Jurkat, Clone E6-1 (cell line): ENCODE data around the gene FANCE.
A peak's percentile ranks its signal among the peaks of the same experiment; 100 is the strongest.

ENCODE experiments used
- DNase-seq: peaks from one replicate; pipeline ENCODE4 v3.0.0-alpha.2; 2011; ENCODE audit warnings: low read depth, low spot score
- H3K4me3 ChIP-seq: 2 replicates; pipeline ENCODE4 v1.5.1; 2011; ENCODE audit warnings: mild to moderate bottlenecking, low read length, control low read depth, moderate library complexity

Gene FANCE

GRCh38 chr6:35454391-35455110, 2.4 kb downstream of the FANCE start:
- no peak for DNase-seq
- H3K4me3 ChIP-seq = no peak overlapping the region

- no peak overlapping the region for H3K4me3 ChIP-seq
- DNase-seq = no peak
Measured at GRCh38 chr6:35457907-35458306, 5.8 kb downstream of the FANCE start.

DNA sequence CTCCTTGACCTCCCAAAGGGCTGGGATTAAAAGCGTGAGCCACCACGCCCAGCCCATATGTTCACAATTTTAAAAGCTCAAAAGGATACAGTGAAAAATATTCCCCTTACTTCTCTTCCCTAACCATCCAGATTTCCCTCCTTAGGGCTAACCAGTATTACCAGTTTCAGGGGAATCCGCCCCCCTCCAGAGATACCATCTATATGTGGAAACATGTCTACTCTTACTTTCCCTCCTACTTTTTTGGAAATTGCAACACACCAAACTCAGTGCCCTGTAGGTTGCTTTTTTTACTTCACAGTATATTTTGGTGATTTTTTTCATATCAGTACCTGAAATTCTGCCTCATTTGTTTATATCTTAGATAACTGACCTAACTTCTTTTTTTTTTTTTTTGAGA, 9.1 kb downstream of the FANCE start:
- DNase-seq = no peak
- H3K4me3 ChIP-seq = no peak overlapping the region

DNA sequence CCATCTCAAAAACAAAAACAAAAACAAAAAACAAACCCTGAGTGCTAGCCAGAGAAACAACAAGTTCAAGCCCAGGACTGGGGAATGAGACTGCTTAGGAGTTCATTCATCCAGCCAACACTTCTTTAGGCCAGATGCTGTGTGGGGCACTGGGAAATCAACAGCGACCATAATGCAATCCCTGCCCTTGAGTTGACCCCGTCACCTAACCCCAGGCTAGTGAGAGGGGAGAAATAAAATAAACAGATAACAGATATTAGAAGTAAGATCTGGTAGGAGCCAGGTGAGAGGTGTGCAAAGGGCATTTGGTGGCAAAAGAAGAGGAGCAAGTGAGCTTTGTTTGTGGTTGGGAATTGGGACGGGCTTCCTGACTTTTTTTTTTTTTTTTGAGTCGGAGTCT, 11.2 kb downstream of the FANCE start:
- no peak for DNase-seq
- H3K4me3 ChIP-seq = no peak overlapping the region

GRCh38 chr6:35465646-35466045, 13.5 kb downstream of the FANCE start:
- H3K4me3 ChIP-seq = no peak overlapping the region
- DNase-seq = no peak

DNA sequence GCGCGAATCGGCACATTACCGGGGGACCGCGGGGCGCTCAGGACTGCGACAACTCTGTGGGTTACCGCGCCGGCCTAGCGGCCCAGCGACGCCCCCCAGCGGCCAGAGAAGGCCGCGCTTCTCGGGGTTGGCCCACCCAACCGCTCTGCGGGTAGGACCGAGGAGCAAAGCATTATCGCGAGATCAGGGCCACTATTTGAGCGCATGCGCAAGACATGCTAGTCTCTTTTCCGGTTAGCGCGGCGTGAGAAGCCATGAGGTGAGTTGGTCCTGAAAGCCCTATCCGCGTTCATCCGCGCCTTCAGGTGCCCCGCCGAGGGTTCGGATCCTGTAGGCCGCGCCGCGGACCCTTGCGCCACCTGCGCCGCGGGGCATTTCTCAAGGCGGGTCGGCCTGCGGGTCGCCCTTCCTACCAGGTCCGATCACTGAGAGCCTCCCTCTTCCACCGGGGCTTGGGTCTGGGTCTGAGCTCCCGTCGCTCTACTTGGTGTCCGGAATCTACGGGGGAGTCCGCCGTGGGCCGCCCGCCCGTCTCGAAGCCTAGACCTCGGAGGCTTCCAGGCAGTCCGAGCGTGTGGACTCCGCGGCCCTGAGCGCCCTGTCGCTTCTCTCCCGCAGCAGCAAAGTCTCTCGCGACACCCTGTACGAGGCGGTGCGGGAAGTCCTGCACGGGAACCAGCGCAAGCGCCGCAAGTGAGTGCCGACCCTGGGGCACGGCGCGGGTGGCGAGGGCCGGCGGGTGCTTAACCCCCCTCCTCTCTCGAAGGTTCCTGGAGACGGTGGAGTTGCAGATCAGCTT, 16.2 kb downstream of the FANCE start, which contains the start of gene RPL10A:
TSS of gene RPL10A (plus strand) at position 221 of the 799 bp plus-strand sequence. CDS start at position 255, 34 bp downstream.
- H3K4me3 ChIP-seq = peak within 1 kb of the TSS; percentile 94
- peak; percentile 98 for DNase-seq

DNA sequence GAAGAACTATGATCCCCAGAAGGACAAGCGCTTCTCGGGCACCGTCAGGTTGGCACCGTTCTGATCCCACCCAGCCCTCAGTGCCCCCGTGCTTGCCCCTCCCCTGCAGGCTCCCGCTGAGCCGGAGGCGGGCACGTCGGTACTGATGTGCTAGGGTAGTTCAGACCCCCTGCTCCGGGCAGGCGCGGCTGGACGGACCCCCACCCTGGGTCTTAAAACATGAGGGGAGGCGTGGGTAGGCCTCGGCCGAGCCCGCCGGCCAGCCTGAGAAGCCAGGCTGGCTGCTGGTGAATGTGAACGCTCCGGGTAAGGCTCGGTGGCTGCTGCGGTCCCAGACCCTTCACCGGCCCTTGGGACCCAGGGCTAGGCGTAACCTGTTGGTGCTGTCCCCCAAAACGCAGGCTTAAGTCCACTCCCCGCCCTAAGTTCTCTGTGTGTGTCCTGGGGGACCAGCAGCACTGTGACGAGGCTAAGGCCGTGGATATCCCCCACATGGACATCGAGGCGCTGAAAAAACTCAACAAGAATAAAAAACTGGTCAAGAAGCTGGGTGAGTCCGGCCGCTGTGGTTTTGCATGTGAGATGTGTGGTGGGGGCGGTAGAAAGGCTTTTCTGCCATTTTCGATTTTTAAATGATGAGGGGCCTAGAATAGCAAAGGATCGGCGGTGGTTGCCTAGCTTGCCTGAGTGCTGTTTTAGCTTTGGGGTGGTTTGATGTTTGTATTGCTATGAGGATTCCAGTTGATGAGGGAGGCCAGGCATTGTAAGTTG, 17.0 kb downstream of the FANCE start:
- DNase-seq = no peak

GRCh38 chr6:35469751-35470662, 17.9 kb downstream of the FANCE start:
- no peak for DNase-seq
- peak overlapping the region; percentile 94 for H3K4me3 ChIP-seq

More for the DNA sequence above, 17.0 kb downstream of the FANCE start:
- peak overlapping the region; percentile 94 for H3K4me3 ChIP-seq

DNA sequence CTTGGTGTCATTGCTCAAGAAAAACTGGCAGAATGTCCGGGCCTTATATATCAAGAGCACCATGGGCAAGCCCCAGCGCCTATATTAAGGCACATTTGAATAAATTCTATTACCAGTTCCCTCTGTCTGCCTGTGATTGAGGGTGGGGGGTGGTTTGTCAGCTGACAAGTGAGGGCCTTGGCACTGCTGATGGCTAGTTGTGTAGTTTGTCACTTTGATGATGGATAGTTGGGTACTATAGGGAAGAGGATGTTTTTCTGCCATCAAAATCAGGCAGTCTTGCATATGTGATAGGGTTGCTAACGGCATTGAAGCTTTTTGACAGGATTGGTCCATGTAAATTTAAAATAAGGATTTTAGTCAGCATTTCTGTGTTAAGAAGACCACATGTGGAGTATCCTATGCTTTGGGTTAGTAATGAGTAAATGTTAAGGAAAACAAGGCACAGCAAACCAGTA, 18.6 kb downstream of the FANCE start:
- no peak overlapping the region for H3K4me3 ChIP-seq

DNA sequence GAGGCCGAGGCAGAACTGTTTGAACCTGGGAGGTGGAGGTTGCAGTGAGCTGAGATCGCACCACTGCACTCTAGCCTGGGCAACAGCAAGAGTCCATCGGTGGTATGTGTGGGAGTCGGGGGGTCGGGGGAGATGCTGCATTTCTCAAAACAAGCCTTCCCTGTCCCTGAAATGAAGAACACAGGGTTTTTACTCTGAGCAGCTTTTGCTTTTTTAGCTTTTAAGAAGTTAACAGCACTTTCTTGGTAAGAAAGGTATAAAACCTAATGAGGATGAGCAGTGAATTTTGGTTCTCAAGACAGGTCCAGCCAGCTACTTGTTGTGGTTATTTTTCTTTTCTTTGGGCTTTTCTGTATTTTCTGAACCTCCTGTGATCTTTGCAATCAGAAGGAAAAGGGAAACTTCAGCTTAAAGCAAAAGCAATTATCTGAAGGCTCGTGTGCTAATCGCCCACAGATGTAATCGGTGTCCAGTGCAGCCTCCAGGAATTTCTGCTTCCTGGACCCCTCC, 19.8 kb downstream of the FANCE start:
- H3K4me3 ChIP-seq = no peak overlapping the region
- DNase-seq = no peak

More for the DNA sequence above, 18.6 kb downstream of the FANCE start:
- no peak for DNase-seq

- no peak for DNase-seq
Measured at GRCh38 chr6:35473075-35473849, 21.1 kb downstream of the FANCE start.

DNA sequence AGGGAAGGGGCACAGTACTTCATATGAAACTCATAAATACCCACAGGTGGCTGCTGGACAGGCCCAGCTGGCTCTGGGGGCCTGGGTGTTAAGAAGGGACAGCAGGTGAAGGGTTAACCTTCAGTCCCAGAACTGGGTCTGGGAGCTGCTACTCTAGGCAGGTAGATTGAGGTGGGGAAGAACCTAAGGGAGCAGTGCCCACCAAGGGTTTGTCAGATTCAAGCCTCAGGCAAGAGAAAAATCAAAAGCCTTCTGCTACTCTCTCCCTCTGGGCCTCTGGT, 21.7 kb downstream of the FANCE start:
- H3K4me3 ChIP-seq = no peak overlapping the region

More at GRCh38 chr6:35473075-35473849, 21.1 kb downstream of the FANCE start:
- no peak overlapping the region for H3K4me3 ChIP-seq

GRCh38 chr6:35474131-35474941, 22.2 kb downstream of the FANCE start:
- H3K4me3 ChIP-seq = no peak overlapping the region
- DNase-seq = no peak

More for the DNA sequence above, 21.7 kb downstream of the FANCE start:
- DNase-seq = no peak

DNA sequence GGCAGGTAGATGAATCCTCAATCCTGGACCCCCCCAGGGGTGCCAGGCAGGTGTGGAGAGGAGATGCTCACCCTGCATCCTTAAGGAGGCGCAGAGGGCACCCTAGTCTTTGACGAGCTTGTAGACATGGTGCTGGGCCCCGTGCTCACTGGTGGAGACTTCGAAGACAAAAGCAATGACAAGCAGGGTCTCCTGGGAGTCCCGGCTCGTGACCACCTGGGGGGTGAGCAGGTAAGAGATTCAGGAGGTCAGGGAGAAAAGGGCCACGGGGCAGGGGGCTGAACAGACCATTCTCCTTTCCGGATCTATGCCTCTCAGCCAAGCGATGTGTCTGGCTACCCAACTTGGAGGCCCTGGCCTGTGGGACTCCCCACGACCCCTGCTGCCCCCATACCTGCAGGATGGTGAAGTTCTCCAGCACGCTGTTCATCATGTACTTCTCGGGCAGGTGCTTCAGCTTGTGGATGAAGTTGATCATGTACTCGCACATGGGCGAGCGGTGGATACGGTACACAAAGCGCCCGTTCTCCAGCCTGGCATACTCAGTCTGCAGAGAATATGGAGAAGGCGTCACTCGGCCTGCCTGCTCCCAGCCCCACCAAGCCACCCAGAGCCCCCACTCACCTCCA, 22.9 kb downstream of the FANCE start:
- H3K4me3 ChIP-seq = no peak overlapping the region
- no peak for DNase-seq

- no peak overlapping the region for H3K4me3 ChIP-seq
Measured at GRCh38 chr6:35475573-35475972, 23.4 kb downstream of the FANCE start.

GRCh38 chr6:35476004-35476403, 23.9 kb downstream of the FANCE start:
- no peak overlapping the region for H3K4me3 ChIP-seq
- DNase-seq = no peak

More at GRCh38 chr6:35475573-35475972, 23.4 kb downstream of the FANCE start:
- DNase-seq = no peak

DNA sequence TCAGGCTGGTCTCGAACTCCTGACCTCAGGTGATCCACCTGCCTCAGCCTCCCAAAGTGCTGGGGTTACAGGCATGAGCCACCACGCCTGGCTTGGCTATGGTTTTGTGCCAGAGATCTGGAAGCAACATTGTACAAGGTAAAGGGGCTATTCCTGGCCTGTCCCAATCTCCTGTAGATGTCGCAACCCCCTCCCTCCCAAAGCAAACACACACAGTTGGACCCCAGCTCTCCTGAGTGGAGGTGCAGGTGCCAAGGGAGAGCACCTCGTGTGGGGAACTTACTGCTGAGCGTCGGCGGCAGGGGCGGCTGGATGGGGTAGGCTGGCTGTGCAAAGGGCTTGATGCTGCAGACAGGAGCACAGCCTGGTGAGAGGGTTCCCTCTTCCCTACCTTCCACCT, 24.9 kb downstream of the FANCE start:
- no peak for DNase-seq
- no peak overlapping the region for H3K4me3 ChIP-seq
